COLO668 (cell line): ENCODE measurements around the gene PRDX5.
A peak's percentile ranks its signal among the peaks of the same experiment; 100 is the strongest.

ENCODE experiments used
- DNase-seq: peaks from one replicate; lab custom pipeline; 2025; ENCODE audit not compliant: unreplicated experiment; lab: John Stamatoyannopoulos, UW

Gene PRDX5

DNA sequence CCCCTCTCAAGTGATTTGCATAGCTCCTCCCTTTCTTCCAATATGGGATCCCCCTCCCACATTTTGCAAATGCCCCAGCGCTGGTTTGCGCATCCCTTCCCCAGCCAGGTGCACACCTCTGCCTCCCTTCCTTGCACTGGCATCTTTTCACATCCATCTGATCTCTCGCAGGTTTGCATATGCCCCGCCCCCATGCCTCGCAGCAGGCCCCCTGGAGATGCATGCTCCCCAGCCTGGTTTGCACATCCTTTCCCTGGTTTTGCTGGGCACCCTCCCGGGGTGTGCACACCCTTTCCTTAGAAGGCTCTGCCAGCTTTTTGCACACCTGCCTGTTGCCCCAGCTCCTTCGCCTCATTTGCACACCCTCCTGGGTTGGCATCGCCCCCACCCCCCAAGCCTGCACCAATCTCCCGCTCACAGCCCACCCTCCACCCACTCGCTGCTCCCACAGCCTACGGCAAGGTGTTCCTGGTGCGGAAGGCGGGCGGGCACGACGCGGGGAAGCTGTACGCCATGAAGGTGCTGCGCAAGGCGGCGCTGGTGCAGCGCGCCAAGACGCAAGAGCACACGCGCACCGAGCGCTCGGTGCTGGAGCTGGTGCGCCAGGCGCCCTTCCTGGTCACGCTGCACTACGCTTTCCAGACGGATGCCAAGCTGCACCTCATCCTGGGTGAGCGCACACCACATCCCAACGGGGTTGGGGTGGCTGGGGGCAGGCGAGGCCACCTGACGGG, 42.0 kb downstream of the PRDX5 start:
- peak; percentile 34 for DNase-seq

DNA sequence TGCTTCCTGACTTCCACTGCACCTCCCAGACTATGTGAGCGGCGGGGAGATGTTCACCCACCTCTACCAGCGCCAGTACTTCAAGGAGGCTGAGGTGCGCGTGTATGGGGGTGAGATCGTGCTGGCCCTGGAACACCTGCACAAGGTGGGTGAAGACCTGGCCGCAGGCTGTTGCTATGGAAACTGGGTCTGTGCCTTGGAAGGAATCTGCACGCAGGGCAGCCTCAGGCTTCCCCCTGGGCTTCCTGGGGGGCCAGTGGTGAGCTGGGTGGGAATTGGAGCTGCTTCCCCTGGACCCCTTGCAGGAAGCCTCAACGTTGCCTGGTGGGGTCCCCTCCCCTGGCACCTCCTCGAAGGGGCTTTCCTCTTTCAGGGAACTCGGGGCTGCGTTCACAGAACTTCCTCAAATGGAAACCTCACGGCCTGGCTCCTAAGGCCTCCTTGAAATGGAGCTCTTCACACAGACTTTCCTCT, 42.6 kb downstream of the PRDX5 start:
- peak; percentile 8 for DNase-seq

DNA sequence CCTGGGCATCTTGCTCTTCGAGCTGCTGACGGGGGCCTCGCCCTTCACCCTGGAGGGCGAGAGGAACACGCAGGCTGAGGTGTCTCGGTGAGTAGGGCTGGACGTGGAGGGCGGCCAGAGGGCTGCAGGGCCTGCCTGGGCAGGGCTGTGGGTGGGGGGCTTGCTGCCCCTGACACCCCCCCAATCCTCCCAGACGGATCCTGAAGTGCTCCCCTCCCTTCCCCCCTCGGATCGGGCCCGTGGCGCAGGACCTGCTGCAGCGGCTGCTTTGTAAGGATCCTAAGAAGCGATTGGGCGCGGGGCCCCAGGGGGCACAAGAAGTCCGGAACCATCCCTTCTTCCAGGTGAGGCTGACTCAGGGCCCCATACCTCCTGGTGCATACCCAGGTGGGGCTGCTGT, 43.7 kb downstream of the PRDX5 start:
- DNase-seq, result no peak

DNA sequence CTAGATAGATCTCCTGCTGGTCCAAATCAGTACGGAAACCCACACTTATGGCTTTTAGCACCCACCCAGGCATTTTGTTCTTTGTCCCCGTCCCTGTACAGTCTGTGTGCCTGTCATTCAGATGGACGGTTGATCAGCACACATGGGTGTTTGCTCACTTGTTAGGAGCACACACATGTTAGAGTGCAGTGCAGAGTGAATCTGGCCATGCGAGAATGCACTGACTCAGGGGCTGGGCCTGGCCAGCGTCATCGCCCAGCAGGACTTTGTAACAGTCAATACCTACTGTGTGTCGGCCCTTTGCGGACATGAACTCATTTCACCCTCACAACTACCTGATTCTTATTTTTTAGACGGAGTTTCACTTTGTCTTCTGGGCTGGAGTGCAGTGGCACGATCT, 44.4 kb downstream of the PRDX5 start:
- DNase-seq, result no peak

DNA sequence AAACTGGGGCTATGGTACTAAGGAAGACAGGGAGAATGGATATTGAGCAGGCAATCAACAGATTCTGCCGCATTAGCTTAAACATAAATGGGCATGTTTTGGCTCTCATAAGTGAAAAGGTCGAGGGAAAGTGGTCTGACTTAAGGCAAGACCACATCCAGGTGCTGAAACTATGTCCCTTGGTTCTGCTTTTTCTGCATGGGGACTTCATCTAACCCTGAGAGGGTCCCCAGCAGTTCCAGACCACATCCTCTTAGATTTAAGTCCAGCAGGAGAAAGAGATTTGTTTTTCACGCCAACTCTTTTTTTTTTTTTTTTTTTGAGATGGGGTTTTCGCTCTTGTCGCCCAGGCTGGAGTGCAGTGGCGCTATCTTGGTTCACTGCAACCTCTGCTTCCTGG, 46.5 kb downstream of the PRDX5 start:
- DNase-seq, result no peak

DNA sequence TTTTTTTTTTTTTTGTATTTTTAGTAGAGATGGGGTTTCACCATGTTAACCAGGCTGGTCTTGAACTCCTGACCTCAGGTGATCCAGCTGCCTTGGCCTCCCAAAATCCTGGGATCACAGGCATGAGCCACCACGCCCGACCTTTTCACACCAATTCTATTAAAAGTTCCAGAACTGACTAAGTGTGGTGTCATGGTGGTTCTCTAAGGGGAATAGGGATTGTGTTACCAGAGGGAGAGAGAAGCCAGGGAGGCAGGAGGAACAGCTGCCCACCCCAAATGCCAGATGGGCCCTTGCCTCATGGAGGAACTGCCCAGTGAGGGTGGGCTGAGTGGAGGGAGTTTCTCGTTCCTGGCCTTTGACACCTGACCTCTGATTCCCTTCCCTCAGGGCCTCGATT, 47.0 kb downstream of the PRDX5 start:
- DNase-seq, result no peak

DNA sequence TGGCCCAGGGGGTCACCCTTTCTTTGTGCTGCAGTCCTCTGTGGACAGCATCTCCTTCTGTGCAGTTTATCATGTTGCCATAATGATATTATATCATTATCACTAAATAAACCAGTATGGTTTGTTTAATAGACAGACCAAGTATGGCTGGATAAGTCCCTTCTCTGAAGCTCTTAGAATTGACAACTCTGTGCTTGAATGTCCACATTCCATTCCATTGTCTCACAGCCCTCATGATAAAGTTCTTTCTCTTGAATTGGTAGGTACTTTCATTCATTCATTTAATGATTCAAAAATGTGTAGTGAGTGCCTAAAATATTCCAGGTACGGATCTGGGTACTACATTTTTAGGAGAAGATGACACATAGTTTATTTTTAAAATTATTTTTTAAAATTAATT, 48.8 kb downstream of the PRDX5 start:
- DNase-seq, result no peak

DNA sequence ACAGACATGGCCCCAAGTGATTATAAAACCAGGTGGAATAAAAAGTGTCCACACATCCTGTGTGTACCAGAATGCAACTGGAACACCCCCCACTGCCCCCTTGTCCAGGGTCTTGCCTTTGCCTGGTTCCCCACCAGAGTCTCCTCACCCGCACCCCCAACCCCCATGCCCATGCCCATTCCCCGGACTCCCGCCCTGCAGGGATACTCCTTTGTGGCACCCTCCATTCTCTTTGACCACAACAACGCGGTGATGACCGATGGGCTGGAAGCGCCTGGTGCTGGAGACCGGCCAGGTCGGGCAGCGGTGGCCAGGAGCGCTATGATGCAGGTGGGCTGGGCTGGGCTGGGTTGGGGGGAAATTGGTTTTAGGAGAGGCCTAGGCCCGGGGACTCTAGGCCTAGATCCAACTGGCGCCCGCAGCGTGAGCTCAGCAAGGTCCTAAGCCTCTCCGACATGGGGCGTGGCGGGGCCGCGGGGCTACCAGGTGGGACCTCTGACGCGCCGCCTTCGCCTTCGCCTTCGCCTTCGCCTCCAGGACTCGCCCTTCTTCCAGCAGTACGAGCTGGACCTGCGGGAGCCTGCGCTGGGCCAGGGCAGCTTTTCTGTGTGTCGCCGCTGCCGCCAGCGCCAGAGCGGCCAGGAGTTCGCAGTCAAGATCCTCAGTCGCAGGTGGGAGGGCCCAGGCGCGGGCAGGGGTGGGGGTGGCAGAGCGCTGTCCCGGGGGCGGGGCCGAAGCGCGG, 50.2 kb downstream of the PRDX5 start:
- no peak for DNase-seq

DNA sequence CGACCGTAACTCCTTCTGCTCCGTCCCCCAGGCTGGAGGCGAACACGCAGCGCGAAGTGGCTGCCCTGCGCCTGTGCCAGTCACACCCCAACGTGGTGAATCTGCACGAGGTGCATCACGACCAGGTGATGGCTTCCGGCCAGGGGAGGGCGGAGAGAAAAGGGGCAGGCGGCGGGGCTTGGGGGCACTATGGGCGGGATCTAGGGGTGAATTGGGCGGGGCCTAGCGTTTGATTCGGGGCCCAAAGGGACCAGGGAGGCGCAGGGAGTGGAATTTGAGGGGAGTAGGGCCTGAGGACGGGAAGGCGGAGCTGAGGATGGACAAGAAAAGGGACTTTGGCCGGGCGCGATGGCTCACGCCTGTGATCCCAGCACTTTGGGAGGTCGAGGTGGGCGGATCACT, 50.8 kb downstream of the PRDX5 start:
- DNase-seq, result no peak

DNA sequence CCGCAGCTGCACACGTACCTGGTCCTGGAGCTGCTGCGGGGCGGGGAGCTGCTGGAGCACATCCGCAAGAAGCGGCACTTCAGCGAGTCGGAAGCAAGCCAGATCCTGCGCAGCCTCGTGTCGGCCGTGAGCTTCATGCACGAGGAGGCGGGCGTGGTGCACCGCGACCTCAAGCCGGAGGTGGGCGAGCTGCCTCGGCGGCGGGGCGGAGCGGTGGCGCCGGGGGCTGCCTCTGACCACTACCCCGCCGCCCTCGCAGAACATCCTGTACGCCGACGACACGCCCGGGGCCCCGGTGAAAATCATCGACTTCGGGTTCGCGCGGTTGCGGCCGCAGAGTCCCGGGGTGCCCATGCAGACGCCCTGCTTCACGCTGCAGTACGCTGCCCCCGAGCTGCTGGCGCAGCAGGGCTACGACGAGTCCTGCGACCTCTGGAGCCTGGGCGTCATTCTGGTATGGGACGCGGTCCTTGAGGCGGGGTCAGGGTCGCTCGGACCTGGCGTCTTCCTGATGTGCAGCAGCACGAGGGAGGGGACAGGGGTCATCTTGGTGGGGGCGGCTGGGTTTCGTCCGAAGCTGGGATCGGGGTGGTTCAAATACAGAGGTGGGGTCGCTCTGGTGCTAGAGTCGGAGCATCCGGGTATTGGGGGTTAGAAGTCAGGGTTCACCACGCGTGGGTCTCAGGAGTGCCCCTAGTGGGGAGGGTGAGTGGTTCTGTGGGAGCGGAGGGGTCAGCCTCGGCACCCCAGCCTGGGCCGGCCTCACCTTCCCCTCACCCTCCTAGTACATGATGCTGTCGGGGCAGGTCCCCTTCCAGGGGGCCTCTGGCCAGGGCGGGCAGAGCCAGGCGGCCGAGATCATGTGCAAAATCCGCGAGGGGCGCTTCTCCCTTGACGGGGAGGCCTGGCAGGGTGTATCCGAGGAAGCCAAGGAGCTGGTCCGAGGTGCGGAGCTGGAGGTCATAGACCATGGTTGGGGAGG, 51.8 kb downstream of the PRDX5 start:
- no peak for DNase-seq

DNA sequence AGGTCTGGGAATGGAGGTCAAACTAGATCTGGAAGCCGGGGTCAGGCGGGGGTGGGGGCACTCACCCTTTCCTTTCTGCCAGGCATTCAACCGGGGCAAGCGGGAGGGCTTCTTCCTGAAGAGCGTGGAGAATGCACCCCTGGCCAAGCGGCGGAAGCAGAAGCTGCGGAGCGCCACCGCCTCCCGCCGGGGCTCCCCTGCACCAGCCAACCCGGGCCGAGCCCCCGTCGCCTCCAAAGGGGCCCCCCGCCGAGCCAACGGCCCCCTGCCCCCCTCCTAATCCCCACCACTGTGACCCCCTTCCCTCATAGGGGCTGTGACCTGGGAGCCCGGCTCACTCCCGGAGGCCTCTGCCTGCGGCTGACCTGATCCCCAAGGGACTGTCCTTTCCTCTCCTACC, 53.3 kb downstream of the PRDX5 start:
- DNase-seq, result no peak
